ENCODE results near the gene QRSL1. TPM values are rescaled to one million over a fixed set of nuclear protein-coding genes. Genes with fewer than 3 reads are reported as not detected.
"Not testable (repeated sequence)": the region's sequence is repeated elsewhere in the genome, so short reads cannot be mapped to it uniquely, and the experiment has no call there.

QRSL1 gene
- total RNA-seq, 1 experiment from 2014 or later, result 8.2 TPM

GRCh38 chr6:106622412-106622811 is 7.0 kb upstream of the QRSL1 start:
- no peak for DNase-seq (ENCODE audit: low spot score)

GRCh38 chr6:106623039-106623438 is 6.3 kb upstream of the QRSL1 start:
- no peak for DNase-seq (ENCODE audit: low spot score)

DNA sequence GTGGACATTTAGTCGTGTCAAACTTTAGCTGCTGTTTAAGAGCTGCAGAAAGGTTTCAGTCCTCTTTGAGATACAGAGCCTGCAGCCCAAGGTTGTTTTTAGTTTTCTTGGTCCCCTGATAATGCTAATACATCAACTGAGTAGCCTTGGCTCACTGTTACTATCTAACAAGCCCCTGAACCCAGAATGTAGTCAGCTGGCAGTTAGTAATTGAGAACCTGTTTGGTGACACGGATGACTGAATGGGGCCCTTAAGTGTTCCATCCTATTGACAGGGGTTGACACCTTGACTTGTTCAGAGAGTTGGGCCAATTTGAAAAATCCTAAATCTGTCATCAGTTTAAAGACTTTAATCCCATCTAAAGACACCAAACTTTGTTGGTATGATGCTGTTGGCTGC is 2.9 kb upstream of the QRSL1 start:
- no peak for DNase-seq (ENCODE audit: low spot score)

DNA sequence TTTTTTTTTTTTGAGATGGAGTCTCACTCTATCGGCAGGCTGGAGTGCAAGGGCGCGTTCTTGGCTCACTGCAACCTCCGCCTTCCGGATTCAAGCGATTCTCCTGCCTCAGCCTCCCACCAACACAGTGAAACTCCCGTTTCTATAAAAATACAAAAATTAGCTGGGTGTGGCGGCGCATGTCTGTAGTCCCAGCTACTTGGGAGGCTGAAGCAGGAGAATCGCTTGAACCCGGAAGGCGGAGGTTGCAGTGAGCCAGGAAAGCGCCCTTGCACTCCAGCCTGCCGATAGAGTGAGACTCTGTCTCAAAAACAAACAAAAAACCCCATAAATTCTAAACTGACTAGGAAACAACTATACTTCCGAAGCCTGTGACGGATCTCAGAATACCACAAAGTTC is 1.6 kb upstream of the QRSL1 start:
- DNase-seq (ENCODE audit: low spot score), result not testable (repeated sequence)

GRCh38 chr6:106628658-106629102 is 698 bp upstream of the QRSL1 start:
- DNase-seq (ENCODE audit: low spot score), result no peak

GRCh38 chr6:106629859-106630163 is 433 bp downstream of the QRSL1 start:
- DNase-seq (ENCODE audit: low spot score), result no peak

- no peak for DNase-seq (ENCODE audit: low spot score)
These were observed 988 bp downstream of the QRSL1 start for GRCh38 chr6:106630366-106630765.

- DNase-seq (ENCODE audit: low spot score), result no peak
These were observed 2.0 kb downstream of the QRSL1 start for GRCh38 chr6:106631346-106631745.

DNA sequence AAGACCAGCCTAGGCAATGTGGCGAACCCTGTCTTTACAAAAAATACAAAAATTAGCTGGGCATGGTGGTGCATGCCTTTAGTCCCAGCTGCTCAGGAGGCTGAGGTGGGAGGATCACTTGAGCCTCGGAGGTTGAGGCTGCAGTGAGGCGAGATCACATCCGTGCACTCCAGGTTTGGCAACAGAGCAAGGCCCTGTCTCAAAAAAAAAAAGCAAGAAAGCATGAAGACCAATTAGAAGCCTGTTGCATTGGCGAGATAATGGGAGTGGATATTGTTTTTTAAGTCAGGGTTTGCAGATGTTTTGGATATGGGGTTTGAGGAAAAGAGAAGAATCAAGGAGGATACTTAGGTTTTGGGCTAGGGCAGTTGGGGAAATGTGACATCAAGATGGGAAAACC is 5.2 kb downstream of the QRSL1 start:
- DNase-seq (ENCODE audit: low spot score), result no peak

DNA sequence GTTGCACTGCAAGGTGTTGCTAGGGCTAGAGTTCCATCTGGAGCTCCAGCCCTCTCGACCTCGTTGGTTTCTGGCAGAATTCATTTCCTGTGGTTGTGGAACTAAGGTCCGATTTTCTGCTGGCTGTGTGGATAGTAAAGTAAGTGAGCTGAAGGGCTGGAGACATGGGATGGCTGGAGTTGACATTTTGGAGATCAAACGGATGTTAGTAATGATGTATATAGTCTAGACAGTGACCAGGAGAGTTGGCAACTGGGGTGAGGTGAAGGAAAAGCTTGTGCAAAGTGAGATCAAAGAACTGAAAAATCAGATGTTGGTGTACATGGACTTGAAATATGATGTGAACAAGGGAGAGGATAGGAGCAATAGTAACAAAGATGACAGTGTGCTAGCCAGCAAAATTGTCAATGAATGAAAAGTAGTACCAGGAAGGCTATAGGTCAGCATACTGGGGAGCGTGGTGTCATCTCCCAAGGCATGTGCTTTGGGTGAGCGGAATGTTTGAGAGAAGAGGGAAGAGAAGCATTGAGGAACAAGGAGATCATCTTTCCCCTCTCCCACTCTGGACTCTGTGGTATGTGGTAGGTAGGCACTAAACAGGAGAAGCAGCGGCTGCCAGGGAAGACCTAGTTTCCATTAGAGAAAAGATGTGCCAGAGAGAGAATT is 7.8 kb downstream of the QRSL1 start:
- DNase-seq (ENCODE audit: low spot score), result no peak

DNA sequence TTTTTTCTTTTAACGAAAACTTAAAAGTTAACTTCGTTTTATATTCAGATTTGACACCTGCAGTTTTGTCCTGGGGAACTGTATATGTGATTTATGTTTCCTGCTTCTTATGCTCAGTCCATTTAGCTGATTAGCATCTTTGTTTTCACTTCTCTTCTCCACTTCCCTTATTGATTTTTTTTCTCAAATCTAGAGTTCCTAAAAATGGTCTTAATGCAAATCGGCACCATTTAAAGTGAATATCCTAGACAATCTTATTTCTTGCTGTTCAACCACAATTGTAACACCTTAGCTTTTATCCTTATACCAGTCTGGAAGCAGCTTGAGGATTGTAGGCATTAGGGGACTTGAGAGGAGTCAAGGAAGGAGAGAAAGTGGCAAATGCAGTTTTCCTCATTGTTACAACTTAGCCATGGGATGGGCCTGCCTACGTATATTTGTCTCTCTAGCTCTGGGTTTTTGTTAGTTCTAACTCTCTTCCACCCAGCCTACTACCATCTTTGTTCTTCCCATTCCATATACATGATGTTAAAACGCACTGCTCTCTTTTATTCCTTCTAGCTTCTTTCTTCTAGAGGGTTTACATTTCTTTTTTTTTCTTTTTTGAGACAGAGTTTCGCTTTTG is 8.5 kb downstream of the QRSL1 start:
- no peak for DNase-seq (ENCODE audit: low spot score)

DNA sequence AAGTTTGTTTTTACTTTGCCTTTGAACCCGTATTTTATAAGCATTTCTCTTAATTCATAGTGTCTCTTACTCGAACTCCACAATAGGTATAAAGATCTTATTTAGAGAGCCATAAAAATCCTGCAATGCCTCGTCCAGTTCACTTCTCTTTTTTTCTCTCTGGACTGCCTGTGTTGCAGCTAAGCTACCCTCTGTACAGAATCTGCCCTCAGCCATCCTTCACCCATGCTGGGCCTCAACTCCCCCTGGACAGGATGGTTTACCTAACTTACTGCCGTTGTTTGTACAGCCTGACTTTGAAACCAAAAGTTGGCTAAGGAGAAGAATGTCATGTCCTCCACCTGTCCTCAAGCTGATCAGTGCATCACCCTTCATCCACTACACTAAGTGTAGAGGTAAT is 10.4 kb downstream of the QRSL1 start:
- no peak for DNase-seq (ENCODE audit: low spot score)

GRCh38 chr6:106642476-106642875 is 13.1 kb downstream of the QRSL1 start:
- DNase-seq (ENCODE audit: low spot score), result no peak

DNA sequence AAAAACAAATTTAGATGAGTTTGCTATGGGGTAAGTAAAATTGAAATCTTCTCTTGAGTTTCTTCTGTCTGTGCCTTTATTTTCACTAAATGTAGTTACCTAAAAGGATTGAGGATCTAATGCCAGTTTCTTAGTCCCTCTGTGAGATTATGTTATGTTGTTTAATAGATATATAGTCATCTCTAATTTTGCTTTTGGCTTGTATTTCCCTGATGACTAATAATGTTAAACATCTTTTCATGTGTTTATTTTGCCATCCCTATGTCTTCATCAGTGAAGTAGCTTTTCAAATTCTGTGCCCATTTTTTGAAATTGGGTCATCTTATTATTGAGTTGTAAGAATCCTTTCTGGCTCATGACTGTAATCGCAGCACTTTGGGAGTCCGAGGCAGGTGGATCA is 13.7 kb downstream of the QRSL1 start:
- no peak for DNase-seq (ENCODE audit: low spot score)

DNA sequence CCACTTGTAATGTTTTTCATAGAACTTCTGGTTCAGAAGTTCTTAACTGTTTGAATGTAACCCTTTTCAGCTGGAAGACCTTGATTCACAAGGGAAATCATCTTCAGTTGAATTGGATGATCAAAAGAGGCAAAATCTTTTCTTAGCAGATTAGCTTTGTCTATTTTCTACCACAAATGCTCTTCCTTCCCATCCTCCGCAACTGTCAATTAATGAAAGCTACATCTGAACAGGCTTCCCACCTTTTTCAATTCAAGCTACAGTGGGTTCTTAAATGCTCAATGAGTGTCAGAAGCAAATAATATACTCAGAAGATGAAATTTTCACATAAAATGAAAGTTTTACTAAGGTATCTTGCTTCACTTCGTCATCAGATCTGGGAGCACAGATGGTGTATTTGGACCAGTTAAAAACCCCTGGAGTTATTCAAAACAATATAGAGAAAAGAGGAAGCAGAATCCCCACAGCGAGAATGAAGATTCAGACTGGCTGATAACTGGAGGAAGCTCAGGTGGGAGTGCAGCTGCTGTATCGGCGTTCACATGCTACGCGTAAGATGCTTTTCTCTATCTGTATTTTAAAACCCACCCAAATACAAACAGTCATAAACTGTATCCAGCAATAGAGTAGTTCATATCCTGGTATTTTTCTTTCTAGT is 19.4 kb downstream of the QRSL1 start:
- DNase-seq (ENCODE audit: low spot score), result no peak

DNA sequence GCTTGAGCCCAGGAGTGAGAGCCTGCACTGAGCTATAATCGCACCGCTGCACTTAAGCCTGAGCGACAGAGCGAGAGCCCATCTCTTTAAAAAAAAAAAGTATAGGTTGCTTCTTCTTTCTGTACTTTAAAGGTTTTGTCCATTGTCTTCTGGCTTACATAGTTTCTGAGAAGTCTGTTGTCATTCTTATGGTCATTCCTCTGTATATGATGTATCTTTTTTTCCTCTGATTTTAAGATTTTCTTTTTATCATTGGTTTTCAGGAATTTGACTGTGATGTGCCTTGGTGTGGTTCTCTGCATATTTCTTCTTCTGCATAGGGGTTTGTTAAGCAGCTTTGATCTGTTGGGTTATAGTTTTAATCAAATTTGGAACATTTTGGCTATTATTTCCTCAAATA is 29.1 kb downstream of the QRSL1 start:
- no peak for DNase-seq (ENCODE audit: low spot score)

GRCh38 chr6:106659859-106660258 is 30.5 kb downstream of the QRSL1 start:
- no peak for DNase-seq (ENCODE audit: low spot score)

DNA sequence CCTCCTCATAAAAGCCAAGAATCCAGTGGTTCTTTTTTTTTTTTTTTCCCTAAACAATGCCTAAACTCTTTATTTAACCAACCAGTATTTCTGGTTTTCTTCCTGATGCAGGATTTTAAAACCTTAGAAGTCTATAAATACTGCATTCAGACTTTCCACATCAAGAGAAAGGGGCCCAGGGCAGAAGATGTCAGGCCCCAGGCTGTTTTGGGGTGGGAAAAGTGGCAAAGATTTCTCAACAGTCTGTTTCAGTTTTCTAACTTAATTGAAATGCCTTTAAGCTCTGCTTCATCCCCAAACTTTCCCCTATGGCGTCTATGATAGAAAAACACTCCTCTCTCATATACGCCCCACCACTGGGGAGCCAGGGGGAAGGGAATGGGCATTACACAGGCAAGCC is 33.1 kb downstream of the QRSL1 start:
- no peak for DNase-seq (ENCODE audit: low spot score)

GRCh38 chr6:106666282-106667021 is 37.1 kb downstream of the QRSL1 start:
- DNase-seq (ENCODE audit: low spot score), result no peak

DNA sequence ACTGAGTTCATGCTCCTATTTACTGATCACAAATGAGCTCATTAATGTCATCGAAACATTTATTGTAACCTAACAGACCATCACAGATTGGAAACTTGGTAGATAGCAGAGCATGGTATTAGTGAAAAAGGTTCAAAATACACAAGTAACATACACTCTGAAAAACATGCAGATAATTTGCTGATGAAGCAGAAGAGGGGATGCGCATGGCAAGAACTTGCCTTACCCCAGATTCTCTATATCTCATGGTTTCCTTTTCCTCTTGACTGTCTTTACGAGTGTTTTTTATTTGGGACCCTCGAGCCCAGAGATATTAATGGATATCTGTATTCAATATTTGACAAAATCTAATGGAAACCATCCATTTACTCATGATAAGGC is 37.6 kb downstream of the QRSL1 start:
- DNase-seq (ENCODE audit: low spot score), result no peak

- DNase-seq (ENCODE audit: low spot score), result no peak
These were observed 40.9 kb downstream of the QRSL1 start for GRCh38 chr6:106670236-106670635.

GRCh38 chr6:106671651-106672050 is 42.3 kb downstream of the QRSL1 start:
- no peak for DNase-seq (ENCODE audit: low spot score)

Measured in H4 (cell line).